ENCODE results near the gene AK2.

DNA sequence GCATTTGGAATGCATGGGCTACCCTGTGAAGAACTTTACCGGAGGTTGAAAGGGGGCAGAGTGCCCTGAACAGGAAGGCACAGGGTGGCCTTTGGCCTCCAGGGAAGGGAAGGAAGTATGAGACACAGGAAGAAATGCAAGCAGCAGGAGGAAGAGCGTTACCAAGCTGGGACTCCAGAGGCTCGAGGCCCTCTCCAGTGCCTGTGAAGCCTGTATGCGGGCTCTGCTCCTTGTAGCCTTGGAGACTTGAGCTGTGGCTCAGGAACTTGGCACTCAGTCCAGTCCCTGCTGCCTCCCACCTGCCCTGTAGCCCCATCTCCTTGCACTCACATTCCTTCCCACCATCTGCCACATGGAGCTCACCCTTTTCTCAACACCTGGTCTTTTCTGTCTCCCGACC is 38.6 kb downstream of the AK2 start:
- TF ChIP-seq POLR2AphosphoS5 (IDR thresholded peaks at IDR 0.05; ENCODE audit: insufficient read depth in 1 of 2, low read depth in 1 of 2) (no peak), POLR2A (IDR thresholded peaks at IDR 0.05) (no peak)
- TF ChIP-seq, protein P1, sequence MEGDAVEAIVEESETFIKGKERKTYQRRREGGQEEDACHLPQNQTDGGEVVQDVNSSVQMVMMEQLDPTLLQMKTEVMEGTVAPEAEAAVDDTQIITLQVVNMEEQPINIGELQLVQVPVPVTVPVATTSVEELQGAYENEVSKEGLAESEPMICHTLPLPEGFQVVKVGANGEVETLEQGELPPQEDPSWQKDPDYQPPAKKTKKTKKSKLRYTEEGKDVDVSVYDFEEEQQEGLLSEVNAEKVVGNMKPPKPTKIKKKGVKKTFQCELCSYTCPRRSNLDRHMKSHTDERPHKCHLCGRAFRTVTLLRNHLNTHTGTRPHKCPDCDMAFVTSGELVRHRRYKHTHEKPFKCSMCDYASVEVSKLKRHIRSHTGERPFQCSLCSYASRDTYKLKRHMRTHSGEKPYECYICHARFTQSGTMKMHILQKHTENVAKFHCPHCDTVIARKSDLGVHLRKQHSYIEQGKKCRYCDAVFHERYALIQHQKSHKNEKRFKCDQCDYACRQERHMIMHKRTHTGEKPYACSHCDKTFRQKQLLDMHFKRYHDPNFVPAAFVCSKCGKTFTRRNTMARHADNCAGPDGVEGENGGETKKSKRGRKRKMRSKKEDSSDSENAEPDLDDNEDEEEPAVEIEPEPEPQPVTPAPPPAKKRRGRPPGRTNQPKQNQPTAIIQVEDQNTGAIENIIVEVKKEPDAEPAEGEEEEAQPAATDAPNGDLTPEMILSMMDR (IDR thresholded peaks at IDR 0.05): no peak
